K562 (cell line): ENCODE results near the gene SLC49A3. TPM values are rescaled to one million over a fixed set of nuclear protein-coding genes. Genes with fewer than 3 reads are reported as not detected.

Source experiments
- ATF7 ChIP-seq: fragments of 450-650 bp; IDR thresholded peaks from 2 replicates; pipeline ENCODE4 v1.7.1; 2014; ENCODE audit warnings: mild to moderate bottlenecking, moderate library complexity
- BCOR ChIP-seq: fragments of 450-650 bp; IDR thresholded peaks from 2 replicates; pipeline ENCODE4 v1.6.1; 2016
- BHLHE40 ChIP-seq: IDR thresholded peaks from 2 replicates; pipeline ENCODE4 v1.6.1; 2011; ENCODE audit warnings: low read length, improper control_type of control experiment
- CREB1 ChIP-seq, 2 experiments: sonication (generic) in 1 of 2; formaldehyde crosslinking in 1 of 2; IDR thresholded peaks; 2 replicates each; pipeline versions ENCODE4 v1.6.1 to v1.8.0; 2012 to 2022; ENCODE audit warnings: inconsistent platforms in 1 of 2, mild to moderate bottlenecking in 1 of 2, missing genetic modification reagents in 1 of 2, moderate library complexity in 1 of 2
- CREM ChIP-seq: IDR thresholded peaks from 2 replicates; pipeline ENCODE4 v1.6.1; 2014; ENCODE audit warnings: antibody characterized with exemption, low read depth
- ELF4 ChIP-seq: fragments of 450-650 bp; formaldehyde crosslinking; IDR thresholded peaks from 2 replicates; pipeline ENCODE4 v1.4.0; 2022; ENCODE audit warnings: missing genetic modification characterization
- KDM2B ChIP-seq: fragments of 250-450 bp; sonication (Bioruptor Pico); IDR thresholded peaks from 2 replicates; pipeline ENCODE4 v1.8.0; 2021; ENCODE audit warnings: mild to moderate bottlenecking, moderate library complexity
- KLF1 ChIP-seq: fragments of 450-650 bp; IDR thresholded peaks from 2 replicates; pipeline ENCODE4 v1.6.1; 2016; ENCODE audit warnings: missing genetic modification characterization, missing compliant biosample characterization
- NCOA1 ChIP-seq: fragments of 450-650 bp; IDR thresholded peaks from 2 replicates; pipeline ENCODE4 v1.6.1; 2016; ENCODE audit warnings: low read depth
- RREB1 ChIP-seq: fragments of 250-450 bp; sonication (Bioruptor Pico); IDR thresholded peaks from 2 replicates; pipeline ENCODE4 v1.4.0; 2020
- SMAD2 ChIP-seq: fragments of 150-350 bp; IDR thresholded peaks from 2 replicates; pipeline ENCODE4 v1.6.1; 2014; ENCODE audit warnings: low read depth, mild to moderate bottlenecking, low read length
- SMARCA4 ChIP-seq: fragments of 450-650 bp; IDR thresholded peaks from 2 replicates; pipeline ENCODE4 v1.6.1; 2016
- XRCC4 ChIP-seq: IDR thresholded peaks from one replicate; pipeline ENCODE4 v1.6.1; 2011; ENCODE audit not compliant: insufficient read depth, insufficient read length; ENCODE audit errors: extremely low read depth
- ZBTB9 ChIP-seq: fragments of 450-650 bp; formaldehyde crosslinking; IDR thresholded peaks from 2 replicates; pipeline ENCODE4 v1.4.0; 2020; ENCODE audit warnings: mild to moderate bottlenecking, moderate library complexity
- ZKSCAN3 ChIP-seq: fragments of 250-450 bp; sonication (Bioruptor Pico); IDR thresholded peaks from 2 replicates; pipeline ENCODE4 v1.4.0; 2020
- ZNF143 ChIP-seq: sonication (generic); formaldehyde crosslinking; IDR thresholded peaks from 2 replicates; pipeline ENCODE4 v1.9.0; 2022; ENCODE audit warnings: mild to moderate bottlenecking, missing genetic modification reagents
- ZNF23 ChIP-seq: fragments of 250-450 bp; sonication (Bioruptor Pico); IDR thresholded peaks from 2 replicates; pipeline ENCODE4 v1.4.0; 2020; ENCODE audit warnings: mild to moderate bottlenecking
- polyA plus RNA-seq, 8 experiments: library from polyadenylated mRNA; depleted of rRNA in 4 of 8; stranded (reverse) in 5 of 8; unstranded in 3 of 8; fragments of >200 nt; fragmentation: Nextera tagmentation in 2 of 8; fragmentation: Illumina TruSeq in 1 of 8; extraction: Ambion mirVana in 2 of 8; extraction: Trizol in 1 of 8; gene quantifications; 2 replicates each; pipeline versions ENCODE4 v1.2.1 to v1.2.3, GENCODE V29; 2011 to 2014; ENCODE audit warnings: inconsistent platforms in 1 of 8, missing spikeins in 1 of 8
- total RNA-seq, 7 experiments: library from RNA; depleted of rRNA in 6 of 7; stranded (reverse); fragments of >200 nt in 6 of 7; fragmentation: Illumina TruSeq in 2 of 7; extraction: Trizol in 2 of 7; gene quantifications; 2 replicates each; pipeline versions ENCODE4 v1.2.1 to v1.2.3, GENCODE V29; 2011 to 2021; ENCODE audit warnings: low replicate concordance in 1 of 7
- TF ChIP-seq, protein P1 (sequence below), 2 experiments: fragments of 450-650 bp in 1 of 2; IDR thresholded peaks; 2 replicates each; pipeline ENCODE4 v1.6.1; 2011 to 2017; ENCODE audit warnings: low read depth in 2 of 2, antibody characterized with exemption in 1 of 2, borderline replicate concordance in 1 of 2, low read length in 1 of 2, mild to moderate bottlenecking in 1 of 2, mixed read lengths in 1 of 2; ENCODE audit not compliant: control insufficient read depth in 1 of 2
- TF ChIP-seq, protein P2 (sequence below), 2 experiments: fragments of 200-800 bp in 1 of 2; sonication (Bioruptor generic) in 1 of 2; sonication (generic) in 1 of 2; formaldehyde crosslinking in 1 of 2; IDR thresholded peaks in 1 of 2; conservative IDR thresholded peaks in 1 of 2; 2 replicates each; pipeline versions ENCODE4 v1.5.0 to v1.6.1; 2016 to 2020; ENCODE audit warnings: missing compliant biosample characterization in 1 of 2, missing genetic modification characterization in 1 of 2, missing genetic modification reagents in 1 of 2

Gene SLC49A3
- total and polyA plus RNA-seq, 9 of the 15 experiments (the other 6 are each of a cell fraction or from before 2014, with no cell fraction given): 0.24 to 0.41 TPM; not detected in 7

DNA sequence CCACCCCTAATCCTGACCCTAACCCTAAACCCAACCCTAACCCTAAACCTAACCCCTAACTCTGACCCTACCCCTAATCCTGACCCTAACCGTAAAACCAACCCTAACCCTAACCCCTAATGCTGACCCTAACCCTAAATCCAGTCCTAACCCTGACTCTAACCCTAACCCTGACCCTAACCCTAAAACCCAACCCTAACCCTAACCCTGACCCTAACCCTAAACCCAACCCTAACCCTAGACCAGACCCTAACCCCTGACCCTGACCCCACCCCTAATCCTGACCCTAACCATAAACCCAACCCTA, 16.0 kb upstream of the SLC49A3 start (continued):
- TF ChIP-seq RREB1 (CRISPR knock-in tag) (no peak), KLF1 (tag) (no peak), ZNF23 (CRISPR knock-in tag) (no peak), XRCC4 (no peak), BHLHE40 (no peak), SMAD2 (no peak), ZKSCAN3 (CRISPR knock-in tag) (no peak), CREM (0 out of 2 replicates have a peak, but pooled peaks have one; percentile 0), BCOR (no peak; the same call in 1 of the 2 replicates), ELF4 (CRISPR knock-in tag) (peak; percentile 94), CREB1 (IDR thresholded peaks at IDR 0.05) (no peak), CREB1 (CRISPR knock-in tag; IDR thresholded peaks at IDR 0.05) (no peak), ATF7 (no peak), SMARCA4 (no peak), NCOA1 (no peak), ZBTB9 (no peak), ZNF143 (CRISPR knock-in tag) (no peak), KDM2B (CRISPR knock-in tag) (no peak)
- TF ChIP-seq, protein P1, sequence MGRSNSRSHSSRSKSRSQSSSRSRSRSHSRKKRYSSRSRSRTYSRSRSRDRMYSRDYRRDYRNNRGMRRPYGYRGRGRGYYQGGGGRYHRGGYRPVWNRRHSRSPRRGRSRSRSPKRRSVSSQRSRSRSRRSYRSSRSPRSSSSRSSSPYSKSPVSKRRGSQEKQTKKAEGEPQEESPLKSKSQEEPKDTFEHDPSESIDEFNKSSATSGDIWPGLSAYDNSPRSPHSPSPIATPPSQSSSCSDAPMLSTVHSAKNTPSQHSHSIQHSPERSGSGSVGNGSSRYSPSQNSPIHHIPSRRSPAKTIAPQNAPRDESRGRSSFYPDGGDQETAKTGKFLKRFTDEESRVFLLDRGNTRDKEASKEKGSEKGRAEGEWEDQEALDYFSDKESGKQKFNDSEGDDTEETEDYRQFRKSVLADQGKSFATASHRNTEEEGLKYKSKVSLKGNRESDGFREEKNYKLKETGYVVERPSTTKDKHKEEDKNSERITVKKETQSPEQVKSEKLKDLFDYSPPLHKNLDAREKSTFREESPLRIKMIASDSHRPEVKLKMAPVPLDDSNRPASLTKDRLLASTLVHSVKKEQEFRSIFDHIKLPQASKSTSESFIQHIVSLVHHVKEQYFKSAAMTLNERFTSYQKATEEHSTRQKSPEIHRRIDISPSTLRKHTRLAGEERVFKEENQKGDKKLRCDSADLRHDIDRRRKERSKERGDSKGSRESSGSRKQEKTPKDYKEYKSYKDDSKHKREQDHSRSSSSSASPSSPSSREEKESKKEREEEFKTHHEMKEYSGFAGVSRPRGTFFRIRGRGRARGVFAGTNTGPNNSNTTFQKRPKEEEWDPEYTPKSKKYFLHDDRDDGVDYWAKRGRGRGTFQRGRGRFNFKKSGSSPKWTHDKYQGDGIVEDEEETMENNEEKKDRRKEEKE (IDR thresholded peaks at IDR 0.05; ENCODE audit: borderline replicate concordance in 1 of 2, control insufficient read depth in 1 of 2, low read depth in 2 of 2, low read length in 1 of 2): peak in 1 of 2 experiments; percentile 65; a peak in 1 of 4 replicates
- TF ChIP-seq, protein P2, sequence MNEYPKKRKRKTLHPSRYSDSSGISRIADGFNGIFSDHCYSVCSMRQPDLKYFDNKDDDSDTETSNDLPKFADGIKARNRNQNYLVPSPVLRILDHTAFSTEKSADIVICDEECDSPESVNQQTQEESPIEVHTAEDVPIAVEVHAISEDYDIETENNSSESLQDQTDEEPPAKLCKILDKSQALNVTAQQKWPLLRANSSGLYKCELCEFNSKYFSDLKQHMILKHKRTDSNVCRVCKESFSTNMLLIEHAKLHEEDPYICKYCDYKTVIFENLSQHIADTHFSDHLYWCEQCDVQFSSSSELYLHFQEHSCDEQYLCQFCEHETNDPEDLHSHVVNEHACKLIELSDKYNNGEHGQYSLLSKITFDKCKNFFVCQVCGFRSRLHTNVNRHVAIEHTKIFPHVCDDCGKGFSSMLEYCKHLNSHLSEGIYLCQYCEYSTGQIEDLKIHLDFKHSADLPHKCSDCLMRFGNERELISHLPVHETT (CRISPR knock-in tag; conservative IDR thresholded peaks at IDR 0.05 in 1 of 2, IDR thresholded peaks at IDR 0.05 in 1 of 2): no peak
